Retina (tissue), 1 donor: ENCODE results near the gene JMJD8.
A peak's percentile ranks its signal among the peaks of the same experiment; 100 is the strongest.

Experiments
- DNase-seq: peaks from one replicate; pipeline ENCODE4 v3.0.0-alpha.2; 2016

Gene JMJD8

DNA sequence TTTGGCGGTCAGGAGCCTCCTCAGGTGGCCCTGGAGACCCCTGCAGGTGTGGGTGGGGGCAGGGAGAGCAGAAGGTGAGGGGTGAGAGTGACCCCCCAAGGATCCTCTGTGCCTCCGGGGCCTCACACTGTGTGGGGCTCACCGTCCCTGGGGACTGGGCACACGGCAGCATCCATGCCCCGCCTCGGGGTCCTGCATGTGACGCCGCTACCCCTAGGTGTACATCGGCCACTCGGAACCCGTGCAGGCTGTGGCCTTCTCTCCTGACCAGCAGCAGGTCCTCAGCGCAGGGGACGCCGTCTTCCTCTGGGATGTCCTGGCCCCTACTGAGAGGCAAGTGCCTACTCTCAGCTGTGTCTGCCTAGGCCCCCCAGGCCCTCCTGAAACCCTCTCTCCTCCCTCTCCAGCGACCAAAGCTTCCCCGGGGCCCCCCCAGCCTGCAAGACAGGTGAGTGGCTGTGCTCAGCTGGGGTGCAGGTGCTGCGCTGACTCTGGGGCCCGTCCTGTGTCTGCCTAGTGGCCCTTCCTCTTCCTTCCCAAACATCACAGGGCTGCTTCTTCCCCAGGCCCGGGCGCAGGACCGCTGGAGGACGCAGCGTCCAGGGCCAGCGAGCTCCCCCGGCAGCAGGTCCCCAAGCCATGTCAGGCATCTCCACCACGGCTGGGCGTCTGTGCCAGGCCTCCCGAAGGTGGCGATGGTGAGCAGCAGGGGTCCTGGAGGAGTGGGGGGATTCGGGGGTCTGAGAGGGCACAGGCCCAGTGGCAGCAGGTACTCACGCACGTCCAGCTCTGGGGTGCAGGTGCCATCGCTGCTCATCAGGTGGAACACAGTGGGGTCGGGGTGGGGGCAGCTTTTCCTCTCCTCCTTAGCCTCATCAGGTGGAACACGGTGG lies 25.2 kb downstream of the JMJD8 start:
- no peak for DNase-seq

DNA sequence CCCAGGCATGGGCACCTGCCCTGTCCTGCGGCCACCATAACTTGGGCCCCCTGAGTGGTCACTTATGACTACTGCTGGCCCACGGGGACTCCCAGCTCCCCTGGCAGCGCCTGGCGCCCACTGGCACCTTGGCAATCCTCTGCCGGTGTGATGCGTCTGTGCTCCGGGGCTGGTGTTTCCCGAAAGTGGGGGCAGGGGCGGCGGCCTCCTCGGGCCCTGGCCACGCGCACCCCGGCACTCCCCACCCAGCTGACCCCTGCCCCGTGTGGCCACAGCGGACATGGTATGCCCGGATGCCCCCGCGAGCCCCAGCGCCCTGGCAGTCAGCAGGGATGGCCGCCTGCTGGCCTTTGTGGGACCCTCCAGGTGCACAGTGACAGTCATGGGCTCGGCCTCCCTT lies 26.6 kb downstream of the JMJD8 start:
- DNase-seq: no peak

DNA sequence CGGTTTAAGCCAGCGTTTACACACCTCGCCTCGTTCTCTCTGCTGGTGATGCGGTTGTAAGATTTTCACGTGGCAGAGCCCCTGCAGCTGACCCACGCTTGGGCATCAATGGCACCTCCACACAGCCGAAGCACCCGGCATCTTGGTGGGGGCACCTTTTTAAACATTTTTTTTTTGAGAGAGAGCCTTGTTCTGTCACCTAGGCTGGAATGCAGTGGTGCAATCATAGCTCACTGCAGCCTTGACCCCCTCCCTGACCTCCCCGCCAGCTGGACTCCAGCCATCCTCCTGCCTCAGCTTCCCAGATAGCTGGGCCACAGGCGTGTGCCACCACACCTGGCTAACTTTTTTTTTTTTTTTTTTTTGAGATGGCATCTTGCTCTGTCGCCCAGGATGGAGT lies 30.1 kb downstream of the JMJD8 start:
- no peak for DNase-seq

DNA sequence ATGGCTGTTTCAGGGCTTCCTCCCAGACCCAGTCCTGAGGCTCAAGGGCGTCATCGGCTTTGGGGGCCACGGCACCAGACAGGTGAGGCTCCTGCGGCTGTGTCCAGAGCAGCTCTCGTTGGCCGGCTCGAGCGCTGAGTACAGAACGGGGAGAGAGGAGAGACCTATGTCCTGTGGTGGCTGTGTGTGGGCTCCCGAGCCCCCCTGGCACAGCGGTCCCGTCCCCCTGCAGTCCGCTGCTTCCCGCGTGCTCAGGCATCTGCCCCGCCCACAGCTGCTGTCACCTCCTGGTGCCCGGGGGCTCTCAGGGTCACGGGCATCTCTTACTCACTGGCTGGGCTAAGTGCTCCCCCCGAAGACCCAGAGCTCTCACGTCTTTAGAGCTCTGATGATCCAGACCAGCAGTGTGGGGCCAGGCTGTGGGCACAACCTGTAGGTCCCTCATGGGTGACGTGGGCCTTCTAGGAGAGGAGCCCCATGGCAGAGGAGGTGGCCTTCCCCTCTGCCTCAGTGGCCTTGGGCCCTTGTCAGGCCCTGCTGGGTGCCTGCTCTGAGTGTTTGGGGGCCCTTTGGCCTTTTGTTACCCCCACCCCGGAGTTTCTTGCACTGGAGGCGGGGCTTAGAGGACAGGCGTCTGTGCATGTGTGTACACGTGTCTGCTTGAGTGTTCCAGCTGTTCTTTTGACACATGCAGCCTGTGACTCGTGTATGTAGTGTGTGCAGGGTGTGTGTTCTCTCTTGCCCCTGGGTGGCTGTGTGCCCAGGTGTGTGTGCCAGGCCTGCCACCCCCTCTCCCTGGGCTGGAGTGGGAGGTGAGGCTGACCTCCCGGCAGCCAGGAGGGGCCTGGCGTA lies 31.5 kb downstream of the JMJD8 start:
- DNase-seq: no peak

DNA sequence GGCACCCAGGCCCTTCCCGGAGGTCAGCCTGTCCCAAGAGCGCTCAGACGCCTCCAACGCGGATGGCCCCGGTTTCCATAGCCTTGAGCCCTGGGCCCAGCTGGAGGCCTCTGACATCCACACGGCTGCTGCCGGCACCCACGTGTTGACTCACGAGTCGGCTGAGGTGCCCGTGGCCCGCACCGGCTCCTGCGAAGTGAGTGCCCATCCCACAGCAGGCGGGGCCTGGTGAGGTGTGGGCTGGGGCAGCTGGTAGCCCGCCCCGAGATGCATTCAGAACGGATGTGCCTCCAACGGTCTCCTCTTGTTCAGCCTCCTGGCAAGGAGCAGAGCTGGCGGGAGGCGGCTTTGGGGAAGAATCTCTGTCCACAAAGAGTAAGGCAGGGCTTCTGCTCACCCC lies 32.3 kb downstream of the JMJD8 start:
- DNase-seq: no peak

DNA sequence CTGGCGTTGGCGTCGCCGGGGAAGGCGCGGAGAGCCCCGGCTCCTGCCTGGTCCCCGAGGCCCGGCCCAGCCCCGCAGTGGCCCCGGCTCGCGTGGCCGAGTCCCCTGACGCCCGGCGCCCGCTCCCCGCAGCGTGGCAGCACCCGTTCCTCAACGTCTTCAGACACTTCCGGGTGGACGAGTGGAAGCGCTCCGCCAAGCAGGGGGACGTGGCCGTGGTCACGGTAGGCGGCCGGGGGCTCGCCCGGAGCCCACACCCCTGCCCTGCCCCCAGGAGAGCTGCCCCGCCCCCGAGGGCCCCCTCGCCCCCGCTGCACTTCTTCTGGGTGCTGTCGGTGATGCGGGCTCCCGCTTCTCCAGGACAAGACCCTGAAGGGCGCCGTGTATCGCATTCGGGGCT lies 34.5 kb downstream of the JMJD8 start:
- DNase-seq: no peak

DNA sequence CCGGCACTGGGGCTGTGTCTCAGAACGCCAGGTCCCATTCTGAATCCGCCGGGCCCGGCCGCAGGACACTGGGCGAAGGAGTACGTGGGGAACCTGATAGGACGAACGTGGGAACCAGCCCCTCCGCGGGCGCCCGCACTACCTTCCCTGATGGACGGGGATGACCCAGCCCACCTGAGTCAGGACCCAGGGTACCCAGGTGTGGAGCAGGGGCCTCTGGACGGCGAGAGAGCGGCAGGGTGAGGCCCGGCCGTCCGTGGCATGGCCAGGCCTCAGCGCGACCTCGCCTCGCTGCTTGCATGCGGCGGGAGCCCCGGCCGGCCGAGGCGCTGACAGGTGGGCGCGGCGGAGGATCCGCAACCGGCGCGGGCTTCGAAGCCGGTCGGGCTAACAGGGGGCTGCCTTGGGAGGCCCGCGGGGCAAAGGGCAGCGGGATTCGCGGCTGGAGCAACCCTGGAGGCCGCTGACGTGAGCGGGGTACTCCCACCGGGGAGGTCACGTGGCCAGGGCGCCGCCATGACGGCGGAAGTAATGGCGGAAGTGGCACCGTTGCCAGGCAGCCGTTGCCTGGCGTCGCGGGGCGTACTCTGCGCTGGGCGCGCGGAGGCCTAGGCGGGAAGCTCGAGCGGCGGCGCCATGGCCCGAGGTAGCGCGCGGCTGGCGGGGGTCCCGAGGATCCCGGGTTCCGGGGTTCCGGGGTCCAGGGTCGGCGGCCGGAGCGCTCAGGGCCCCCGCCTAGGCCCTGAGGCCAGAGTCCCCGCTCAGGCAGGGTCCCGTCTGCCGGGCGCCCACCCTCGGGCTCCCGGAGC lies 35.1 kb downstream of the JMJD8 start, which contains the start of gene WDR90:
TSS of gene WDR90 (plus strand) at position 585 of the 809 bp plus-strand sequence. CDS start at position 637, 52 bp downstream.
- peak; percentile 95 for DNase-seq

DNA sequence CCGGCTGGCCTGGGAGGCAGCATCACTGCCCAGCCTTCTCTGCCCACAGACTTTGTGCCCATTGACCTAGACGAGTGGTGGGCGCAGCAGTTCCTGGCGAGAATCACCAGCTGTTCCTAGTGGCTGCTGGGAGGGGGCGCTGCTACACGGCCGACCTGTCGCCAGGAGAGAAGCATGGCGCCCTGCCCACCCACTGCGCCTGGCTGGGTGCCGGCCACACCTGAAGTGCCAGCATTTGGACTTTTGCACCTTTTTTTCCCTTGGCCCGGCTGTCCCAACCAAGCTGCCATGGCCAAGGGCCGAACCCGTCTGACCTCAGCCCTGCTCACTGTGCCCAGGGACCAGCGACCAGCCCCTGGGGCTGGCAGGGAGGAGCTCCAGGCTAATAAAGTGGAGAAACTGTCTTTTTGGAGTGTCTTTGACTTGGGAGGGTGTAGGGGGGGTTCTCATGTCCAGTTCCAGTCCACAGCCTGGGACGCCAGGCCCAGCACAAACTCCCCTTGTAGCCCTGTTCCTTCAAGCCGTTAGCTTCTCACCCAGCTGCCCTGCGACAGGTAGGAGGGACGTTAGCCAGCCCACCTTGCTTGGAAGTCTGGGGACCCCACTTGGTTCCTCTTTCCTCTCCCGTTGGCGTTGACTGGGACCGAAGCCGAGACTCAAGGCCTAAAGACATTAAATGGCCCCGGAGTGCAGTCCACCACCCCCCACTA lies 35.9 kb downstream of the JMJD8 start:
- DNase-seq: no peak

DNA sequence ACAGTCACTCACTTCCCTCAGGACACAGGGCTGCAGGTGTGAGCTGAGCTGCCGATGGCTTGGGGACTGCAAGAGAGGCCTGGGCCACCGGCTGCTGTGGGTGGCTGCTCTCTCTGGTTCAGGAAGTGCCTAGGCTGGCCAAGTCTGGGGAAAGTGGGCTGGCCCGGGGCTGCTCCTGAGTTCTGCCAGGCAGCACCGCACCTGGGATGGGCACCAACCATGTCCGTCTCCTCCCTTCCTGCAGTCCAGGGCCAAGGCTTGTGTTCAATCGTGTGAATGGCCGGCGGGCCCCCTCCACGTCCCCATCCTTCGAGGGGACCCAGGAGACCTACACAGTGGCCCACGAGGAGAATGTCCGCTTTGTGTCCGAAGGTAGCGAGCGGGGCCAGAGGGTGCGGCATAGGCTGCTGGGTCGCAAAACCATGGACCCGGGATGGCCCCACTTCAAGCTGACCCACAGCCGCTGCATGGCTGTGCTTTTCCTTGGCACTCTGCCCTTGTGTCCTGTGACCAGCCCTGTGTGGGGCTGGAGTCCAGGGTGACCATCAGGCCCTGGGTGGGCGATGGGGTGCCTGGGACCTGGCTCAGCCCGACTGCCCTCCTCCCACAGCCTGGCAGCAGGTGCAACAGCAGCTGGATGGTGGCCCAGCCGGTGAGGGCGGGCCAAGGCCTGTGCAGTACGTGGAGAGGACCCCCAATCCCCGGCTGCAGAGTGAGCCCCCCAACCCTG lies 36.8 kb downstream of the JMJD8 start:
- DNase-seq: no peak

DNA sequence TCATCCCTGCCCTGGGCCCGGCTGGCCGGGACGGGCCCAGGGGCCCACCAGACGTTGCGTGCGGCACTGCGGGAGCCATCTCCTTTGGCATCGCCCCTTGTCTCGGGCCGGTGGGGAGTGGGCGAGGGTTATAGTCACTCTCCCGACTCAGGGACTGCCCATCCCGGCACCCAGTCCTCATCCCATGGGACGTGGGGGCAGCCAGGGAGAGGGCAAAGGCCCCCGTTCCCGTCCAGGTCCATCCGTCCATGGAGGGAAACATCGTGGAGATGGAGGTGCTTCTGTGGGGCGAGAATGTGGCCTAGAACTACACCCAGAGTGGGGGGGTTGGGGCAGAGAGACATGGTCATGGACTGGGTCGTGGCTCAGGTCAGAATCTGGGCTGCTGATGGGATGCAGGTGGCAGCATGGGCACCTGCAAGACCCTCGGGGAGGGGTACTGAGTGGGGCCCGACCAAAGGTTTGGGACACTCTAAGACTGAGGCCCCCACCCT lies 37.4 kb downstream of the JMJD8 start:
- DNase-seq: no peak

DNA sequence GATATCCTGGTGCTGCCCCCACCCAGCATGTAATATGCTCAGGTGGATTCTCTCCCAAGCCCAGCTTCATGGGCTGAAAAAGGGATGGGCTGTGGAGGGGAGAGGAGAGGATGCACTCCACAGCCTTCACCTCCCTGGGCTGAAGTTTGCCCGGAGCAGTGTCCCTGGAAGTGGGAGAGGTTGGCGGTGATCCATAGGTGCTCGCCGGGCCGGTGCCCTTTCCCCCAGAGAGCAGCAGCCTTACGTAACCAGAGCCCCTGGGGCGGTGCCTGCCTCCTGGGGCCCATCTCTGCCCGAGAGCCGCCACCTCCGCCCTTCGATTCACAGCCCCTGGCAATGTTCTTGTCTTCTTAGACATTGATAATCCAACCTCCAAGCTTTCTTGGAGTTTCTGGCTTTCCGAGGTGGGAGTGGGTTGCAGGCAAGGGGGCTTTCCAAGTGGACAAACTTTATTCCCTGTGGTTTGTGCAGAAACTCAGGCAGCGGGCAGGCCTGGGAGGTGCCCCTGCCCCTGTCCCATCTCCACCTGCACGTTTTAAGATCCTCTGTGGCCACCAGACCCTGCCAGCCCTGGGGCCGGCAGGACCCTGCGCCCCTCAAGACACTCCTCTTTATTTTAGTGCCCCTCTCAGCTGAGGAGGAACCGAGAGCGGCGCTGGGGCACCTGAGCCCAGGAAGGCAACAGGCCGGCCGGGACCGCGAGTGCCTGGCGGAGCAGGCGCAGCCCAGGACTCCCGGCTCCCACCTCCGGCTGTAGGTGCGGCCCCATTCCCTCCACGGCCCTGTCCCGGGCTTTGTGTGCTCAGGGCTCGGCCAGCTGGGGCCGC lies 38.1 kb downstream of the JMJD8 start:
- no peak for DNase-seq

DNA sequence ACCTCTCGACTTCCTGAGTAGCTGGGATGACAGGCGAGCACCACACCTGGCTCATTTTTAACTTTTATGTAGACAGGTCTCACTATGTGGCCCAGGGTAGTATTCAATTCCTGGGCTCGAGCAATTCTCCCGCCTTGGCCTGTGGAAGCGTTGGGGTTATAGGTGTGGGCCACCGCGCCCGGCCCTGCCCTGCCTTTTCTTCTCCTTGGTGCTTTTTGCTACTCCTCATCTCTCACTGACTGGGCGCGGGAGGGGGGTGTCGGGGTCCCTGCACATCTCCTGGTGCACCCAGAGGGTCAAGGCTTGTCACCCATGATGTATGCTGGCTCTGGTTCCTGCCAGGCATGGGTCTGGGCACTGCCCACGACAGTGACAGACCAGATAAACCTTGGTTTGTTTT lies 39.6 kb downstream of the JMJD8 start:
- no peak for DNase-seq

DNA sequence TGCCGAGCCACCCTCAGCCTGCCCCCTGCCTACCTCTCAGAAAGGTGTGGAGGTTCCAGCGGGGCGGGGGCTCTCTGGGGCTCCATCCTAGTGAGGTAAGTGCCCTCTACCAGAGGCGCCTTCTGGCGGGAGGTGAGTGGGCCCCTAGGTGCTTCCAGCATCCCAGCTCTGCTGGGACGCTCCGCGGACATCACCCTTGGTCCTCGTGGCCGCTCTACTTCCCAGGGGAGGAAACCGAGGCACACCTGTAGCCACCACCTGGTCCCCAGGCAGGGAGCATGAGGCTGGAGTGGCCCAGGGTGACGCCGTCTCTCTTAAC lies 41.1 kb downstream of the JMJD8 start:
- no peak for DNase-seq

DNA sequence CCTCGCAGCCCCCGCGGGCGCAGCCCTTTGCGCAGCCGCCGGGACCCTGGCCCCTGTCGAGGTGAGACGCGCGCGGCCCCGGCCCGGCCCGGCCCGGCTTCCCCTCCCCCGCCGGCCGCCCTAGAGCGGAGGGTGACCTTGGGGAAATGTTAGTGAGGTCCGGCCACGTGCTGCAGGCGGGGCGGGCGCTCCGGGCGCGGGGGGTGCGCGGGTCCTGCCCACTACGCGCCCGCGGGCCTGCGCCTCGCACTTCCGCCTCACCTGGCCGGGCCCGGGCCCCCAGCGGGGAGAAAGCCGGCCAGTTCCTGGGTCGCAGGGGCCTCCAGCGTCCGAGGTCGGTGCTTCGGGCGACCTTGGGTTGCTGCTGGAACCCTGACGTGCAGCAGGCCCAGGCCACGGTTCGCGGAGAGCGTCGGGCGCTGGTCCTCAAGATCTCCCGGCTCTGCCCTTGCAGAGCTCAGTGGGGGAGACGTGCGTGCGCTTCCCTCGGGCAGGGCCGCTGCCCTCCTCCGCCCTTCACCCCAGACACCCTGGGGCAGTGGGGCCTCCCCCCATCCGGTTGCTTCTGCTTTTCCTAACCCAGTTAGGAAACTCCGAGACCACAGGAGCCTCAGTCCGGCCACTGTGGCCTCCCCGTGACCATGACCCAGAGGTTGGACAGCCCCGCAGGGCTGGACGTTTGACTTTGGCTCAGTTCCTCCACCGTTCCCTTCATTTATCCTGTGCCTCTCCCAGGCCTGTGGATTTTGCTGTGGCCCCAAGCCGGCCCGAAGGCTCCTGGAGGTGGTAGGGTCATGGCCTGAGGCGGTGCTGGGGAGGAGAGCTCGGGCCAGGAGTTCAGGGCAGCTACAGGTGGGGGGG lies 41.7 kb downstream of the JMJD8 start:
- DNase-seq: peak; percentile 60

DNA sequence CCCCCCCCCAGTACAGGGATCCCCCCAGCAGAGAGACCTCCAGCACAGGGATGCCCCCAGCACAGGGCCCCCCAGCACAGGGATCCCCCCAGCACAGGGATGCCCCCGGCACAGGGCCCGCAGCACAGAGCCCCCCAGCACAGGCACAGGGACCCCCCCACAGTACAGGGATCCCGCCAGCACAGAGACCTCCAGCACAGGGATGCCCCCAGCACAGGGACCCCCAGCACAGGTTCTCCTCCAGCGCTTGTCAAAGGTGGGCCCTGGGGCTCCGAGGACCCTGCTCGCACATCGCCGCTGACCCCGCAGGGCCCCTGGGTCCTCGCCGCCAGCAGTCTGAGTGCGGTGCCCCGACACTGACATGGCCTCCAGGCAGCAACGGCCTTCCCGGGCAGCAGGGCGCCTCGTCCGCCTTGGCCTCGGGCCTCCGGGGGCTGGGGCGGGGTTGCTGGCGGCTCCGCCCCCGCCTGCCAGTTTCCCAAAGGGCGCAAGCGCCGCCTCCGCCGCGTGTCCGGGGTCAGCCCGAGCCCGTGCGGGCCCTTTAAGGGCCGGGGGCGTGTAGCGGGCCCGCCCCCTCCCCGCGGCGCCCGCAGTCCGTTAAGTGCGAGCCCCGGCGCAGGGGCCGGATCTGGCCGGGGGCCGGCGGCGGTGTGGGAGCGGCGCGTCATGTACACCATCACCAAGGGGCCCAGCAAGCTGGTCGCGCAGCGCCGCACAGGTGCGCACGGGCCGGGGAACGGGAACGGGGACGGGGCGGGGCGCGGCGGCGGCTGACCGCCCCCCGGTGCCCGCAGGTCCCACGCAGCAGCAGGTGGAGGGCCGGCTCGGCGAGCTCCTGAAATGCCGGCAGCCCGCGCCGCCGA lies 42.6 kb downstream of the JMJD8 start, which contains the start of gene MCRIP2:
TSS of gene MCRIP2 (plus strand) at position 503 of the 863 bp plus-strand sequence. CDS start at position 667, 164 bp downstream.
- DNase-seq: peak; percentile 86

DNA sequence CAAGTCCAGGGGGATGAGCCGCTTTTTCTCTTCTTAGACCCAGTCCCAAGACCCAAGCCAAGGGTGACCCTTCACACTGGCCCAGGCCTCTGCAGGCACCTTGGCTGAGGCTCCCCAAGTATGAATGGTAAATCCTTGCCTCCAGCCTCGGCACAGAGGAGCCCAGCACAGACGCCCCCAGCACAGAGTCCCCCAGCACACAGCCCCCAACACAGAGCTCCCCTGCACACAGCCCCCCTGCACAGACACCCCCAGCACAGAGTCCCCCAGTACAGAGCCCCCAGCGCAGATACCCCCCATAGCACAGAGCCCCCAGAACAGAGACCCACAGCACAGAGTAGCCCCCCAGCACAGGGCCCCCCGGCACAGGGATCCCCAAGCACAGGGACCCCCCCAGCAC lies 43.5 kb downstream of the JMJD8 start:
- DNase-seq: no peak

DNA sequence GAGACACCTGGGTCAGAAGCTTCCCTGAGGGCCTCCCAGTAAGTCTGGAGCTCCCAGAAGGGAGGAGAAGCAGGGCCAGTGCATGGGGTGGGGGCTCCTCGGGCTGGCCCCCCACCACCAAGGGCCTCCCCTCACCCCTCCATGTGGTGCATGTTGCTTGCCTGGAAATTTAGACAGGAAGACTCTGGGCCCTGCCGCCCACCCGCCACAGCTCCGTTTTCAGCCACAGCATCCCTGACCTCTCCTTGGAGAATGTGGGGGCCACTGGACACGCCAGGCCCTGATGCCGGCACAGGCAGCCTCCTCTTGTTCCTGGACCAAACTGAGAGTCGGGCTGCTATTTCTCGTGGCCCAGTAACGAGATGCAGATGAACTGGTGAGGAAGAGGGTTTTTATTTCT lies 45.3 kb downstream of the JMJD8 start:
- DNase-seq: no peak

DNA sequence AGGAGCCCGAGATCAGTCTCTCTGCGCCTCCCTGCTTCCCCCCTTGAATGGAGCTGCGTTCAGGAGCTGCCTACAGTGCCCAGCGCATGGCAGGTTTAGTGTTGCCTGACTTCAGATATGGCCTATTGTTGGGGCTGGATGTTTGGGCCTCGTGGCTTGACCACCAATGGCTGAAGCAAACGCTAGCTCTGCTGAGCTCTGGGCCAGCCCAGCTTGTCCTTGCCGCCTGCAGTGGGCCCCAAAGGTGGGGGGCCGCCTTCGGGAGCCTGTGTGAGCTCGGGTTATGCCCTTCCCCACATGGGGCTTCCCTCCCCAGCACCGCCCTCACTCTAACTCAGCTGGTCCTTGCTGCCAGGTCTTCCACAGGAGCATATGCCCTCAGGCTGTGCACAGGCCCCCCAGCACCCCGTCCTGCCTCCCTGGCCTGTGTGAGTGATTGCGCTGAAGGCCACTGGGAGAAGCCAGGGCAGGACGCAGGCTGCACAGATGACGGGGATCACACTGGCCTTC lies 46.0 kb downstream of the JMJD8 start:
- DNase-seq: no peak
